ENCODE data around the gene GLIPR2. TPM values are rescaled to one million over a fixed set of nuclear protein-coding genes. Genes with fewer than 3 reads are reported as not detected.

GLIPR2 gene
- polyA plus RNA-seq, 1 experiment: 115 TPM

DNA sequence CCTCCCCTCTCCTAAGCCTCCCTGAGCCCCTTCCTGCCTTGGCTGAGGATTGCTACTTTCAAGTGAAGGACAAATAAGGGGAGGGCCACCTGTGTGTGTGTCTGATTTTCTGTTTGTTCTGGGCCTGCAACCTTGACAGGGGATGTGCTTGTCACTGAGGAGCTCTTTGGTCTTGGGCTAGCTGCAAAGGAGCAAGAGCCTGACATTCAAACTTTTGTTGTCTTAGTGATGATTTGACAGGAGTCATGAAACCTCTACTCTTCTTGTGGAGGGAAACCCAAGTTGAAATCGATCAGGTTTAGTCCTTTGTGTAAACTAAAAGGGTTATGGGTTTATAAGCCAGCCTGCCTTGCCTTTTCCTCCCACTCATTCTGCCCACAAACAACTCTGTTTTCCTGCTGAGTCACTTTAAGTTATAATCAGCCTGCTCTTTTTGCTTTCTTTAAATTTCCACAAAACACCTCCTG lies 71.0 kb downstream of the GLIPR2 start:
- CTCF ChIA-PET: interaction anchor here (1.2 kb wide), 1 partner anchor 17 kb away, joined by 4 read pairs; the partner anchor contains the start of gene CLTA
- no peak for DNase-seq (ENCODE audit: low read depth, low spot score)
- POLR2A ChIA-PET: interaction anchor here (0.9 to 1.3 kb wide), 2 partner anchors 16 to 17 kb away, joined by 5 to 10 read pairs; partner anchors contain the start of gene CLTA
- peak overlapping the region; percentile 90 for H3K27ac ChIP-seq (ENCODE audit: low read depth, low read length)
- H3K4me3 ChIP-seq (ENCODE audit: low read depth, low read length): no peak overlapping the region; the same call in 1 of the 2 replicates
- no peaks in the 10 kb centered on the region for H3K27me3 ChIP-seq (ENCODE audit: control insufficient read depth, insufficient read depth, low read length)
- no peaks in the 10 kb centered on the region for H3K9me3 ChIP-seq (ENCODE audit: control insufficient read depth, insufficient read depth, low read length)
- TF ChIP-seq, protein P1, sequence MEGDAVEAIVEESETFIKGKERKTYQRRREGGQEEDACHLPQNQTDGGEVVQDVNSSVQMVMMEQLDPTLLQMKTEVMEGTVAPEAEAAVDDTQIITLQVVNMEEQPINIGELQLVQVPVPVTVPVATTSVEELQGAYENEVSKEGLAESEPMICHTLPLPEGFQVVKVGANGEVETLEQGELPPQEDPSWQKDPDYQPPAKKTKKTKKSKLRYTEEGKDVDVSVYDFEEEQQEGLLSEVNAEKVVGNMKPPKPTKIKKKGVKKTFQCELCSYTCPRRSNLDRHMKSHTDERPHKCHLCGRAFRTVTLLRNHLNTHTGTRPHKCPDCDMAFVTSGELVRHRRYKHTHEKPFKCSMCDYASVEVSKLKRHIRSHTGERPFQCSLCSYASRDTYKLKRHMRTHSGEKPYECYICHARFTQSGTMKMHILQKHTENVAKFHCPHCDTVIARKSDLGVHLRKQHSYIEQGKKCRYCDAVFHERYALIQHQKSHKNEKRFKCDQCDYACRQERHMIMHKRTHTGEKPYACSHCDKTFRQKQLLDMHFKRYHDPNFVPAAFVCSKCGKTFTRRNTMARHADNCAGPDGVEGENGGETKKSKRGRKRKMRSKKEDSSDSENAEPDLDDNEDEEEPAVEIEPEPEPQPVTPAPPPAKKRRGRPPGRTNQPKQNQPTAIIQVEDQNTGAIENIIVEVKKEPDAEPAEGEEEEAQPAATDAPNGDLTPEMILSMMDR (IDR thresholded peaks at IDR 0.05; ENCODE audit: low read depth, low read length): no peak

DNA sequence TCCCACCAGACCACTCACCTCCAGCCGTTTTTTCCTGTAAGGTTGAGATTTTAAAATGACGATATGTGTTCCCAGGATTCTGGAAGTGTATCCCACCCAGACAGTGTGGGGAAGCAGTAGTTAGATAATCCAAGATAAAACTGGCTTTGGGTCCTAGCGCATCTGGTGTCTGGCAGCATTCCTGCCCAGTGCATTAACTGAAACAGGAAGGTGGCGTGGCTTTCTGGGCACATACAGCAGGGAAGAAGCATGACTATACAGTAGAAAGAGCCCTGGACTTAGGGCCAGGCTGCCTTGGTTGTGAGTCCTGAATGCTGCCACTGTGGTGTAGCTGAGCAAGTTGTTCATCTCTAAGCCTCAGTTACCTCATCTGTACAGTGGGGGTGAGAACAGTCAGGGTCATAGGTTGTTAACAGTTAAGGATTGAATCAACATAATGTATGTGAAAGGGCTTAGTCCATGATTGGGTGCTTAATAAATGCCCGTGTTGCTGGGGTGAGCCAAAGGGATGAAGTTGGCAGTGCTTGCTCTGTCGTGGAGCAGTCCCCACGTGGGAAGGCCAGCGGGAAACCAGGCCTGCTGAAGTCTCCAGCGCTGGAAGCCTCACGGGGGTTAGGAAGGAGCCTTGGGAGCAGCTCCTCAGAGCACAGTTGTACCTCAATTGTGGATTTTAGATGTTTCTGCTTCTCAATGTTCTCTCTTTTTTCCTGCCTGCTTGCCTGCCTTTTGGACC lies 72.2 kb downstream of the GLIPR2 start:
- no peak for DNase-seq (ENCODE audit: low read depth, low spot score)
- TF ChIP-seq, protein P1 (IDR thresholded peaks at IDR 0.05; ENCODE audit: low read depth, low read length): no peak
- Histone ChIP-seq H3K9me3 (ENCODE audit: control insufficient read depth, insufficient read depth, low read length) (no peaks in the 10 kb centered on the region), H3K27ac (ENCODE audit: low read depth, low read length) (peak overlapping the region; percentile 89), H3K4me3 (ENCODE audit: low read depth, low read length) (no peak overlapping the region), H3K27me3 (ENCODE audit: control insufficient read depth, insufficient read depth, low read length) (no peaks in the 10 kb centered on the region)
- ChIA-PET POLR2A (no interaction called here), CTCF (interaction anchor here (1.0 kb wide), 1 partner anchor 19 kb away, joined by 5 read pairs; no protein-coding TSS in a partner anchor)

DNA sequence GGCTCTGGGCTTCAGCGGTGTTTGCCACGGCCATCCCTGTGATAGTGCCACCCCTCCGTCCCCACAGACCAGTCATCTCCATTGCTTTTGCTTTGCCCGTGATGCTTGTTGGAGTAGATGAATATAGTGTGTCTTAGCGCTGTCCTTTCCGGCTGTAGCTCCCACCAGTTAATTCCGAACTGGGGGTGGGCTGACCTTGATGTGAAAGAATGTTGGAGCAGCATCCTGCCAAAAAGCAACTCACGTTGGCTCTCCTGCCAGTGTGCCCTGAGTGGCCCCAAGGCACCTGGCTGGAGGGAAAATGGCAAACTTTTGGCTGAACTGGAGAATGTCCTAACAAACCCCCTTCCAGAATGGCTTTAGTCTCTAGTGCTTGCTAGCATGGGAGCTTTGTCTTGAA lies 74.2 kb downstream of the GLIPR2 start:
- no peaks in the 10 kb centered on the region for H3K27me3 ChIP-seq (ENCODE audit: control insufficient read depth, insufficient read depth, low read length)
- TF ChIP-seq, protein P1 (IDR thresholded peaks at IDR 0.05; ENCODE audit: low read depth, low read length): no peak
- no peaks in the 10 kb centered on the region for H3K9me3 ChIP-seq (ENCODE audit: control insufficient read depth, insufficient read depth, low read length)
- no peak for DNase-seq (ENCODE audit: low read depth, low spot score)
- H3K4me3 ChIP-seq (ENCODE audit: low read depth, low read length): no peak overlapping the region
- H3K27ac ChIP-seq (ENCODE audit: low read depth, low read length): no peak overlapping the region
- ChIA-PET CTCF (interaction anchor here (0.8 kb wide), 1 partner anchor 20 kb away, joined by 3 read pairs; the partner anchor contains the start of gene CLTA), POLR2A (no interaction called here)

GRCh38 chr9:36211510-36211909 lies 75.0 kb downstream of the GLIPR2 start:
- CTCF ChIA-PET: no interaction called here

More at GRCh38 chr9:36211510-36211909, 75.0 kb downstream of the GLIPR2 start:
- TF ChIP-seq, protein P1 (IDR thresholded peaks at IDR 0.05; ENCODE audit: low read depth, low read length): no peak
- H3K9me3 ChIP-seq (ENCODE audit: control insufficient read depth, insufficient read depth, low read length): no peaks in the 10 kb centered on the region
- H3K27ac ChIP-seq (ENCODE audit: low read depth, low read length): no peak overlapping the region
- H3K27me3 ChIP-seq (ENCODE audit: control insufficient read depth, insufficient read depth, low read length): no peaks in the 10 kb centered on the region
- POLR2A ChIA-PET: no interaction called here
- no peak for DNase-seq (ENCODE audit: low read depth, low spot score)
- H3K4me3 ChIP-seq (ENCODE audit: low read depth, low read length): no peak overlapping the region

All from AG04450 (cell line).